Measurements from ENCODE around the gene TBC1D3H.
"Not testable (repeated sequence)": the region's sequence is repeated elsewhere in the genome, so short reads cannot be mapped to it uniquely, and the experiment has no call there.

TBC1D3H gene

DNA sequence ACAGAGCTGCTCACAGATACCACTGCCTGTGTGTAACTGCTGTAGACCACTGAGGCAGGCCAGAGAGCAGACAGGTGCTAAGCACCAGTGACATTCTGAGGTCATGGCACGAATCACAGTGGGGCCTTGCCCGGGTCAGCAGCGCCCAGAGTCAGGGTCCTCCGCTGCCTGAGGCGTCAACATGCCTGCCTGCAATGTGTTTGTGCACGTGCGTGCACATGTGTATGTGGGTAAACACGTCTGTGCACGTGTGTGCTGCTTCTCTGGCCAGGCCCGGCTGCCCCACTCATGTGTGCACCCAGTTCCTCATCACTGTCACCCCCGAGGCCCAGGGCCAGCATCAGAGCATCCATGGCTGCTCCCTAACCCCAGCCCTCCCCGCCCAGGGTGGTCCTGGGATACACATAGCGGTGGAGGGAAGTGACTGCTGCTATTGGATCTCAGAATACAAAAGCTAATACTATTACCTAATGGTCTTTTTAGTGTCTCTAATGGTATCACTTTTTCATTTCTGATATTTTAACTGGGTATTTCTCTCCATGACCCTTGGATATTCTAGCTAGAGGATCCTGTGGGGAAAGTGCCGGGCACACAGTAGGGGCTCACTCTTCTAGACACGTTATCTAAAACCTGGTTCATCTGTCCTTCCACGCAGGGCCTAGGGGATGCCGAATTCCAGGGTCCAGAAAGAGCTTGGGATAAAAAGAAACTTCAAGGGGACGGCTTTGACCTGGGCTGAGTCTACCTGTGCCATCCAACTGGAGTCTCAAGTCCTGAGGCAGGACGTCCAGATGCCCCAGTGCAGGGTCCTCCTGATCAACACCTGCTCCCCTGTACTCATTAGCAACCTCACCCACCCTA, at the start of gene TBC1D3H:
TBC1D3H (minus strand) TSS at position 51 of the 861 bp plus-strand sequence. CDS start 1,540 bp downstream, outside the sequence.
- not testable (repeated sequence) for DNase-seq (ENCODE audit: low spot score)

DNA sequence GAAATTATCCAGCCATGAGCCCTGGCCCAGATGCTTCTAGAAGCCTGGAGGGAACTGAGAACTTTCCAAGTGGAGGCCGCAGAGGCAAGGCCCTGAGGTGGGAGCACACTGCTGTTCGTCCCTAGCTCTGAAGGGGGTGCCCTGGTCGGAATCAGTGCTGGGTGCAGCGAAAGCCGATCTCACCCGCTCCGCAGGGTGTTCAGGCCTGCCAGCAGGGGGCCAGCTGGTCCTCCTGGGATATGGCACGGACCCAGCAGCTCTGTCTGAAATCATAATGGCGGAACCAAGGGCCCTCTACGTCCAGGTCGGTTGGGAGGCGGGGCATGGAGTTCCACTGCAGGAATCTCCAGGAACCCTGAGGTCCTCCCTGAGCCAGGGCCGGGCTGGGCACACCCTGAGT, 40.7 kb upstream of the TBC1D3H start:
- not testable (repeated sequence) for DNase-seq (ENCODE audit: low spot score)

DNA sequence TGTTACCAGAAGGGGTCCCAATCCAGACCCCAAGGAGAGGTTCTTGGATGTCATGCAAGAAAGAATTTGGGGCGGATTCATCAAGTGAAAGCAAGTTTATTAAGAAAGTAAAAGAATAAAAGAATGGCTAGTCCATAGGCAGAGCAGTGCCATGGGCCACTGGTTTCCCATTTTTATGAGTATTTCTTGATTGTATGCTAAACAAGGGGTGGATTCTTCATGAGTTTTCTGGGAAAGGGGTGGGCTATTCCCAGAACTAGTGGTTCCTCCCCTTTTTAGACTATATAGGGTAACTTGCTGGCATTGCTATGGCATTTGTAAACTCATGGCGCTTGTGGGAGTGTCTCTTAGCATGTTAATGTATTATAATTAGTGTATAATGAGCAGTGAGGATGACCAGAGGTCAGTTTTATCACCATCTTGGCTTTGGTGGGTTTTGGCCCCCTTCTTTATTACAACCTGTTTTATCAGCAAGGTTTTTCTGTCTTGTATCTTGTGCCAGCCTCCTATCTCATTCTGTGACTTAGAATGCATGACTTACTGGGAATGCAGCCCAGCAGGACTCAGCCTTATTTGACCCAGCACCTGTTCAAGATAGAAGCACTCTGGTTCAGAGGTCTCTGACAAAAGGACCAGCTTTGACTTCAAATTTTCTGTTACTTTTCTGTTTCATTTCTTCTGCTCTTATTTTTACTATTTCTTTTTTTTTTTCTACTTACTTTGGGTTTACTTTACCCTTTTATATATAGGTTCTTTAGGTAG, 27.1 kb upstream of the TBC1D3H start:
- not testable (repeated sequence) for DNase-seq (ENCODE audit: low spot score)

DNA sequence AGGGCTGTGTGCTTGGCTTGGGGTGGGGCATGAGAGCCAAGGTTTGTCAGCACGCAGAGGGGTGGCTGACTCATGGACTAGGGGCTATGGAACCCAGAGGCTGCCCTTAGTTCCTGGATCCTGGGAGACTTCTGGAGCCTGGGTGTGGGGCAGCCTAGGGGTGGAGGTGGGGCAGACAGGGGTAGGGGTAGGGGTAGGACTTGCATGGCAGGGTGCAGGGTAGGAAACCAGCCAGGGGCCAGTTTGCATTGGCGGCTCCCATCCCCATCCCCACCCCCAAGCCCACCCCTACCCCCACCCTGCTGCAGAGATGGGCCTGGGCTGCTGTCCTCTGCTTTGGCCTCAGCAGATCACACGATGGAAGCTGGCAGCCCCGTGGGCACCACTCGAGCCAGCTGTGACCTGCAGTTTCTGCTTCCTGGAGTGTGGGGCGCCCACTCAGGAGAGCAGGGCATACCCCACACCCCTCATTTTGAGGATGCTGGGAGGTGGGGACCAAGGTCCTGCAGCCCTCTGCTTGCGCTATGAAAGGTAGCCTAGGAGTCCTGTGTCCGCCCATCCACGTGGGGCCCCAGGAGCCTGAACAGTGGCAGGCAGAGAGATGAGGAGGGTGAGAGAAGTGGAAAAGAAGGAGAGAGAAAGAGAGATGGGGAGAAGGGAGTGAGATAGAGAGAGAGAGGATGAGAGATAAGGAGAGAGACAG, 2.9 kb upstream of the TBC1D3H start:
- not testable (repeated sequence) for DNase-seq (ENCODE audit: low spot score)

DNA sequence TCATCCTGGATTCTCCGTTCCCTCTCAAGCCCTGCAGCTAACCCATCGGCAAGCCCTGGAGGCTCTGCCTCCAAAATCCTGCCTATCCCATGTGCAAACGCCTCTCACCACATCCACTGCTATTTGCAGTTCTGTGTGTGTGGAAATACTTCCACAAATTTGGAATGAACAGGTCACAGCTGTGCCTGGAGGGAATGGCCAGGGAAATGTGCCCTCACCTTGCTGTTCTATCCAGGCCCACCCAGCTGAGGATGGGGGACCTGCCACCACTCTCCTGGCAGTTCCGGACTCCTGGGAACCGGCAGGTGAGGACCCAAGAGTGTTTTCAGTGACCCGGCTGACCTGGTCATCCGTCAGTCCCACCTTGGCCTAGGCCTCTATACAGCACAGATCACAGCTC, 12.3 kb downstream of the TBC1D3H start:
- DNase-seq (ENCODE audit: low spot score), result not testable (repeated sequence)

DNA sequence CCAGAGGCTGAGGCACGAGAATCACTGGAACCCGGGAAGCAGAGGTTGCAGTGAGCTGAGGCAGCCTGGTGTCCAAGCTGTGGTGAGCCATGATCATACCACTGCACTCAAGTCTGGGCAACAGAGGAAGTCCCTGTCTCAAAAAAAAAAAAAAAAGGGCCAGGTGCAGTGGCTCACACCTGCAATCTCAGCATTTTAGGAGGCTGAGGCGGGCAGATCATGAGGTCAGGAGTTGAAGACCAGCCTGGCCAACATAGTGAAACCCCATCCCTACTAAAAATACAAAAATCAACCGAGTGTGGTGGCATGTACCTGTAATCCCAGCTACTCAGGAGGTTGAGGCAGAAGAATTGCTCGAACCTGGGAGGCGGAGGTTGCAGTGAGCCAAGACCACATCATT, 25.7 kb downstream of the TBC1D3H start:
- DNase-seq (ENCODE audit: low spot score), result not testable (repeated sequence)

Data from Ammon's horn (tissue), 1 donor.